HepG2 (cell line): ENCODE results near the gene GJA10. TPM values are rescaled to one million over a fixed set of nuclear protein-coding genes. Genes with fewer than 3 reads are reported as not detected.

Experiments used
- ATAC-seq: fragments of 200-7000 bp; cut with Tn5 transposase; 3 replicates; pipeline ENCODE4 v1.9.1; 2020; ENCODE audit warnings: mild to moderate bottlenecking, moderate library complexity
- BruUV-seq: library from RNA; stranded (reverse); fragments of 400-500 nt; replicated peaks from 2 replicates; lab custom pipeline; 2021; lab: Mats Ljungman, UMichigan
- CTCF ChIA-PET: fragments of 300-600 bp; formaldehyde crosslinking; extraction: SDS; loops from one replicate; lab custom pipeline; 2021; ENCODE audit warnings: low total read pairs, inconsistent platforms, low intra/inter-chr PET ratio; lab: Yijun Ruan, JAX
- POLR2A ChIA-PET: fragments of 350-600 bp; sonication (Branson Sonifier 250); formaldehyde crosslinking; loops from one replicate; lab custom pipeline; 2020; ENCODE audit warnings: antibody characterized with exemption, inconsistent platforms; lab: Yijun Ruan, JAX
- DNase-seq: peaks from one replicate; pipeline ENCODE4 v3.0.0-alpha.2; 2015; ENCODE audit warnings: low spot score
- FAIRE-seq: peaks from 3 replicates; lab custom pipeline; 2011; peaks lifted over from hg19 to GRCh38; lab: Jason Lieb, UNC
- H2AFZ ChIP-seq: one replicate; pipeline ENCODE4 v1.6.1; 2011; ENCODE audit warnings: low read length, inconsistent platforms
- H3K27ac ChIP-seq: fragments of 300-600 bp; 3 replicates; pipeline ENCODE4 v1.8.0; 2011; ENCODE audit warnings: mixed run types, mild to moderate bottlenecking, mixed read lengths, low read length, inconsistent platforms; ENCODE audit not compliant: insufficient read depth; ENCODE audit errors: extremely low read length
- H3K27me3 ChIP-seq, 2 experiments: fragments of 200-600 bp in 1 of 2; 2 replicates in 1 of 2; 3 replicates in 1 of 2; pipeline versions ENCODE4 v1.6.0 to v1.8.0; 2011; ENCODE audit warnings: low read length in 2 of 2, mild to moderate bottlenecking in 2 of 2, moderate library complexity in 2 of 2, inconsistent platforms in 1 of 2; ENCODE audit not compliant: insufficient read depth in 2 of 2, control insufficient read depth in 1 of 2
- H3K36me3 ChIP-seq, 2 experiments: fragments of 200-600 bp in 1 of 2; replicated peaks in 1 of 2; 2 replicates in 1 of 2; 3 replicates in 1 of 2; pipeline versions ENCODE4 v1.5.1 to v1.8.0; 2011; ENCODE audit warnings: low read length in 2 of 2, inconsistent platforms in 1 of 2; ENCODE audit not compliant: insufficient read depth in 2 of 2, control insufficient read depth in 1 of 2
- H3K4me1 ChIP-seq: 2 replicates; pipeline ENCODE4 v1.5.1; 2012; ENCODE audit warnings: low read length, inconsistent platforms; ENCODE audit not compliant: insufficient read depth
- H3K4me2 ChIP-seq: 2 replicates; pipeline ENCODE4 v1.6.0; 2011; ENCODE audit warnings: low read depth, low read length, inconsistent platforms
- H3K4me3 ChIP-seq, 3 experiments: fragments of 200-600 bp in 1 of 3; sonication (generic), shearing (Covaris generic) in 1 of 3; replicated peaks in 1 of 3; 2 replicates each; pipeline ENCODE4 v1.5.1; 2011 to 2016; ENCODE audit warnings: low read length in 3 of 3, inconsistent platforms in 2 of 3, low read depth in 2 of 3, mild to moderate bottlenecking in 2 of 3, control low read depth in 1 of 3, mixed read lengths in 1 of 3; ENCODE audit not compliant: insufficient read depth in 1 of 3
- H3K79me2 ChIP-seq: one replicate; pipeline ENCODE4 v1.6.1; 2011; ENCODE audit warnings: low read length, inconsistent platforms; ENCODE audit not compliant: insufficient read depth
- H3K9ac ChIP-seq: 2 replicates; pipeline ENCODE4 v1.6.0; 2011; ENCODE audit warnings: mild to moderate bottlenecking, low read depth, low read length, inconsistent platforms; ENCODE audit not compliant: insufficient read depth
- H3K9me3 ChIP-seq: 2 replicates; pipeline ENCODE4 v1.5.1; 2012; ENCODE audit warnings: mild to moderate bottlenecking, low read length
- H4K20me1 ChIP-seq: 2 replicates; pipeline ENCODE4 v1.6.0; 2011; ENCODE audit warnings: inconsistent platforms, mild to moderate bottlenecking, low read length, moderate library complexity; ENCODE audit not compliant: insufficient read depth
- GFI1 ChIP-seq: sonication (generic); formaldehyde crosslinking; IDR thresholded peaks from 2 replicates; pipeline ENCODE4 v1.5.0; 2020; ENCODE audit warnings: missing genetic modification reagents, mild to moderate bottlenecking, borderline replicate concordance
- STAT6 ChIP-seq: sonication (generic); formaldehyde crosslinking; IDR thresholded peaks from 2 replicates; pipeline ENCODE4 v1.4.0; 2020; ENCODE audit warnings: missing genetic modification reagents, mild to moderate bottlenecking, borderline replicate concordance
- ZNF350 ChIP-seq: sonication (generic); formaldehyde crosslinking; IDR thresholded peaks from 2 replicates; pipeline ENCODE4 v1.4.0; 2020; ENCODE audit warnings: mild to moderate bottlenecking, low read depth, missing genetic modification reagents, borderline replicate concordance
- ZNF619 ChIP-seq: sonication (generic); formaldehyde crosslinking; IDR thresholded peaks from 2 replicates; pipeline ENCODE4 v1.4.0; 2020; ENCODE audit warnings: mild to moderate bottlenecking, missing genetic modification reagents
- WGBS: methylation state at CpG from one replicate; pipeline ENCODE4 v1.1.6; 2017; ENCODE audit warnings: low lambda C conversion rate; 5-methylcytosine and 5-hydroxymethylcytosine counted together
- in situ Hi-C: cut with HindIII; loops from 2 replicates; pipeline ENCODE4 v1.10.0; 2017; ENCODE audit warnings: low pct_unique_long_range_greater_than_20kb; ENCODE audit not compliant: extremely low pct_ligation_motif_present
- intact Hi-C: fragments of 100-400 bp; cut with micrococcal nuclease; formaldehyde crosslinking; loops from one replicate; pipeline ENCODE4 v1.10.0; 2022; ENCODE audit not compliant: unreplicated experiment
- polyA plus RNA-seq, 8 experiments: library from polyadenylated mRNA; depleted of rRNA in 3 of 8; stranded (reverse) in 7 of 8; unstranded in 1 of 8; fragments of >200 nt; fragmentation: Illumina TruSeq in 4 of 8; extraction: Trizol in 4 of 8; gene quantifications; 2 replicates each; pipeline versions ENCODE4 v1.2.1 to v1.2.3, GENCODE V29; 2011 to 2016; ENCODE audit warnings: low read depth in 4 of 8, missing spikeins in 1 of 8, mixed read lengths in 1 of 8; ENCODE audit not compliant: insufficient read depth in 1 of 8
- total RNA-seq, 5 experiments: library from RNA; depleted of rRNA; stranded (reverse); fragments of >200 nt; fragmentation: Illumina TruSeq; extraction: Trizol; gene quantifications; 2 replicates each; pipeline ENCODE4 v1.2.3, GENCODE V29; 2016; ENCODE audit warnings: low read depth in 1 of 5

GJA10 gene
- total and polyA plus RNA-seq, 2 of the 13 experiments (the other 11 are each of a cell fraction or from before 2014, with no cell fraction given) = not detected

- no peak for ATAC-seq
- TF ChIP-seq STAT6 (CRISPR knock-in tag) (no peak), ZNF619 (CRISPR knock-in tag) (no peak), ZNF350 (CRISPR knock-in tag) (no peak)
- no TSS peak for BruUV-seq
- H3K36me3 ChIP-seq = no peaks in the 10 kb centered on the region
- intact Hi-C loops = no loop called here
- H3K4me2 ChIP-seq = no peak overlapping the region
- no peak overlapping the region for H2AFZ ChIP-seq
- no peaks in the 10 kb centered on the region for H3K4me1 ChIP-seq
- no peak overlapping the region for H3K27ac ChIP-seq
- no peak for FAIRE-seq
- no peak overlapping the region for H3K4me3 ChIP-seq
- ChIA-PET CTCF (no interaction called here), POLR2A (no interaction called here)
- H3K27me3 ChIP-seq = peaks cover 0 to 40% of the 10 kb centered on the region in 2 experiments; a peak in 2 of 5 replicates
- H4K20me1 ChIP-seq = no peaks in the 10 kb centered on the region
- no peak for DNase-seq
- no peaks in the 10 kb centered on the region for H3K79me2 ChIP-seq
- 59% methylated on average over 18 of the region's 19 CpGs for WGBS
- H3K9me3 ChIP-seq = no peaks in the 10 kb centered on the region
- no peak overlapping the region for H3K9ac ChIP-seq
- in situ Hi-C loops = no loop called here
Observed at GRCh38 chr6:89934685-89935366, 40.6 kb downstream of the GJA10 start.

GRCh38 chr6:89936177-89936576 lies 41.9 kb downstream of the GJA10 start:
- Histone ChIP-seq H3K4me3 (no peak overlapping the region), H3K4me2 (no peak overlapping the region), H3K27me3 (peaks cover 0 to 33% of the 10 kb centered on the region in 2 experiments; a peak in 3 of 5 replicates), H3K27ac (no peak overlapping the region), H3K36me3 (no peaks in the 10 kb centered on the region), H3K79me2 (no peaks in the 10 kb centered on the region), H3K9me3 (no peaks in the 10 kb centered on the region), H3K9ac (no peak overlapping the region), H2AFZ (no peak overlapping the region), H4K20me1 (no peaks in the 10 kb centered on the region), H3K4me1 (peaks cover 6% of the 10 kb centered on the region)
- WGBS = 0% methylated on average over 1 of the region's 1 CpG
- ChIA-PET POLR2A (no interaction called here), CTCF (no interaction called here)
- ATAC-seq (no peak), FAIRE-seq (no peak), DNase-seq (no peak)
- no TSS peak for BruUV-seq
- in situ Hi-C loops (no loop called here), intact Hi-C loops (no loop called here)
- TF ChIP-seq GFI1 (CRISPR knock-in tag) = no peak
